ENCODE data around the gene MAGED4.
"Not testable (repeated sequence)": the region's sequence is repeated elsewhere in the genome, so short reads cannot be mapped to it uniquely, and the experiment has no call there.

Gene MAGED4

GRCh38 chrX:52184440-52185077 lies at the start of gene MAGED4:
TSS of gene MAGED4 (plus strand) at chrX:52184888. CDS start at chrX:52185923, 1,035 bp downstream.
- CTCF ChIA-PET; POLR2A ChIA-PET (ENCODE audit: low non-redundant PET); H3K27ac ChIP-seq; DNase-seq (ENCODE audit: low spot score): not testable (repeated sequence)

- H3K27ac ChIP-seq = no peak overlapping the region
- ChIA-PET CTCF (interaction anchor here (0.7 kb wide), 1 partner anchor 346 kb away, joined by 3 read pairs; no protein-coding TSS in a partner anchor), POLR2A (ENCODE audit: low non-redundant PET) (no interaction called here)
- TF ChIP-seq CTCF (conservative IDR thresholded peaks at IDR 0.05; ENCODE audit: low read depth) = no peak
- DNase-seq (ENCODE audit: low spot score) = no peak
Observed at GRCh38 chrX:52138830-52139544, 45.7 kb upstream of the MAGED4 start.

- ChIA-PET POLR2A (ENCODE audit: low non-redundant PET) (no interaction called here), CTCF (interaction anchor here (0.7 kb wide), 1 partner anchor 347 kb away, joined by 3 read pairs; no protein-coding TSS in a partner anchor)
- no peak for TF ChIP-seq CTCF (conservative IDR thresholded peaks at IDR 0.05; ENCODE audit: low read depth)
- no peak overlapping the region for H3K27ac ChIP-seq
- no peak for DNase-seq (ENCODE audit: low spot score)
Observed at GRCh38 chrX:52139545-52139895, 45.2 kb upstream of the MAGED4 start.

- ChIA-PET POLR2A (ENCODE audit: low non-redundant PET) (no interaction called here), CTCF (no interaction called here)
- H3K27ac ChIP-seq = no peak overlapping the region
- DNase-seq (ENCODE audit: low spot score) = no peak
- TF ChIP-seq CTCF (conservative IDR thresholded peaks at IDR 0.05; ENCODE audit: low read depth) = no peak
Observed at GRCh38 chrX:52140020-52140419, 44.7 kb upstream of the MAGED4 start.

- H3K27ac ChIP-seq; POLR2A ChIA-PET (ENCODE audit: low non-redundant PET); CTCF ChIA-PET; DNase-seq (ENCODE audit: low spot score): not testable (repeated sequence)
Observed at GRCh38 chrX:52150667-52151066, 34.0 kb upstream of the MAGED4 start.

GRCh38 chrX:52160140-52160539 lies 24.5 kb upstream of the MAGED4 start:
- DNase-seq (ENCODE audit: low spot score); POLR2A ChIA-PET (ENCODE audit: low non-redundant PET); CTCF ChIA-PET; H3K27ac ChIP-seq: not testable (repeated sequence)

GRCh38 chrX:52166840-52167239 lies 17.8 kb upstream of the MAGED4 start:
- TF ChIP-seq CTCF (conservative IDR thresholded peaks at IDR 0.05; ENCODE audit: low read depth) = no peak
- H3K27ac ChIP-seq = no peak overlapping the region
- no peak for DNase-seq (ENCODE audit: low spot score)
- CTCF ChIA-PET = interaction anchor here (0.6 kb wide), 1 partner anchor 746 kb away, joined by 3 read pairs; no protein-coding TSS in a partner anchor
- POLR2A ChIA-PET (ENCODE audit: low non-redundant PET) = no interaction called here

GRCh38 chrX:52171055-52171454 lies 13.6 kb upstream of the MAGED4 start:
- H3K27ac ChIP-seq; DNase-seq (ENCODE audit: low spot score); CTCF ChIA-PET; POLR2A ChIA-PET (ENCODE audit: low non-redundant PET): not testable (repeated sequence)

GRCh38 chrX:52185078-52185453 lies 378 bp downstream of the MAGED4 start:
- POLR2A ChIA-PET (ENCODE audit: low non-redundant PET); CTCF ChIA-PET; H3K27ac ChIP-seq; DNase-seq (ENCODE audit: low spot score): not testable (repeated sequence)

GRCh38 chrX:52211405-52211804 lies 26.7 kb downstream of the MAGED4 start:
- DNase-seq (ENCODE audit: low spot score); POLR2A ChIA-PET (ENCODE audit: low non-redundant PET); CTCF ChIA-PET; H3K27ac ChIP-seq: not testable (repeated sequence)

Data from RWPE1 (cell line).